PC-9 (cell line): ENCODE data around the gene PLEKHG4B. TPM values are rescaled to one million over a fixed set of nuclear protein-coding genes. Genes with fewer than 3 reads are reported as not detected.

Source experiments
- BruUV-seq: library from RNA; stranded (reverse); fragments of 400-500 nt; replicated peaks from 2 replicates; lab custom pipeline; 2021; lab: Mats Ljungman, UMichigan
- CTCF ChIA-PET: fragments of 300-600 bp; sonication (Branson Sonifier 250); formaldehyde crosslinking; loops from one replicate; lab custom pipeline; 2022; ENCODE audit warnings: antibody characterized with exemption; lab: Charles Lee
- POLR2A ChIA-PET: fragments of 300-600 bp; sonication (Branson Sonifier 250); formaldehyde crosslinking; loops from one replicate; lab custom pipeline; 2022; ENCODE audit warnings: antibody characterized with exemption; ENCODE audit not compliant: unreplicated experiment; lab: Charles Lee
- DNase-seq, 2 experiments: peaks; one replicate each; pipeline versions ENCODE4 v3.0.0 to v3.0.0-alpha.2; 2015 to 2022; ENCODE audit warnings: mixed read lengths in 1 of 2
- H2AFZ ChIP-seq: fragments of 200-600 bp; sonication (generic); 2 replicates; pipeline ENCODE4 v1.8.1; 2017; ENCODE audit warnings: antibody characterized with exemption
- H3F3A ChIP-seq: fragments of 200-600 bp; sonication (generic); 2 replicates; pipeline ENCODE4 v1.8.1; 2017; ENCODE audit warnings: antibody characterized with exemption, mild to moderate bottlenecking, low read depth; ENCODE audit not compliant: insufficient read depth
- H3K27ac ChIP-seq: fragments of 200-600 bp; sonication (generic); 2 replicates; pipeline ENCODE4 v1.6.1; 2016; ENCODE audit warnings: mixed run types
- H3K27me3 ChIP-seq: fragments of 200-600 bp; sonication (generic); 2 replicates; pipeline ENCODE4 v1.6.1; 2016; ENCODE audit warnings: low read depth, mixed run types; ENCODE audit not compliant: insufficient read depth
- H3K36me3 ChIP-seq: fragments of 200-600 bp; sonication (generic); 2 replicates; pipeline ENCODE4 v1.6.1; 2016; ENCODE audit warnings: low read depth, mixed run types
- H3K4me1 ChIP-seq: fragments of 200-600 bp; sonication (generic); replicated peaks from 2 replicates; pipeline ENCODE4 v1.6.1; 2016; ENCODE audit warnings: mixed run types; ENCODE audit not compliant: insufficient read depth
- H3K4me2 ChIP-seq: fragments of 200-600 bp; sonication (generic); 2 replicates; pipeline ENCODE4 v1.6.1; 2017; ENCODE audit warnings: mixed run types
- H3K4me3 ChIP-seq: fragments of 200-600 bp; sonication (generic); 2 replicates; pipeline ENCODE4 v1.6.1; 2016; ENCODE audit warnings: mixed run types
- H3K79me2 ChIP-seq: fragments of 200-600 bp; sonication (generic); 2 replicates; pipeline ENCODE4 v1.6.1; 2017; ENCODE audit warnings: low read depth, mixed run types
- H3K9me2 ChIP-seq: fragments of 200-600 bp; sonication (generic); 2 replicates; pipeline ENCODE4 v1.8.1; 2017; ENCODE audit warnings: mild to moderate bottlenecking; ENCODE audit not compliant: insufficient read depth
- H3K9me3 ChIP-seq: fragments of 200-600 bp; sonication (generic); 2 replicates; pipeline ENCODE4 v1.8.1; 2016; ENCODE audit warnings: low read depth; ENCODE audit not compliant: insufficient read depth
- H4K20me1 ChIP-seq: fragments of 200-600 bp; sonication (generic); 2 replicates; pipeline ENCODE4 v1.8.1; 2017; ENCODE audit not compliant: insufficient read depth
- EZH2 ChIP-seq: fragments of 200-600 bp; sonication (generic); IDR thresholded peaks from 2 replicates; pipeline ENCODE4 v1.8.0; 2017; ENCODE audit warnings: antibody characterized with exemption, low read depth
- intact Hi-C: fragments of 100-400 bp; cut with micrococcal nuclease; formaldehyde crosslinking; loops from one replicate; pipeline ENCODE4 v1.10.0; 2022; ENCODE audit not compliant: unreplicated experiment
- total RNA-seq: library from RNA; stranded (reverse); gene quantifications from 2 replicates; pipeline ENCODE4 v1.2.3, GENCODE V29; 2021
- TF ChIP-seq, protein P1 (sequence below): fragments of 200-600 bp; sonication (generic); conservative IDR thresholded peaks from 2 replicates; pipeline ENCODE4 v1.6.1; 2017; ENCODE audit warnings: mixed run types, antibody characterized with exemption, mild to moderate bottlenecking, moderate library complexity

Gene PLEKHG4B
- total RNA-seq, 1 experiment from 2014 or later = not detected

DNA sequence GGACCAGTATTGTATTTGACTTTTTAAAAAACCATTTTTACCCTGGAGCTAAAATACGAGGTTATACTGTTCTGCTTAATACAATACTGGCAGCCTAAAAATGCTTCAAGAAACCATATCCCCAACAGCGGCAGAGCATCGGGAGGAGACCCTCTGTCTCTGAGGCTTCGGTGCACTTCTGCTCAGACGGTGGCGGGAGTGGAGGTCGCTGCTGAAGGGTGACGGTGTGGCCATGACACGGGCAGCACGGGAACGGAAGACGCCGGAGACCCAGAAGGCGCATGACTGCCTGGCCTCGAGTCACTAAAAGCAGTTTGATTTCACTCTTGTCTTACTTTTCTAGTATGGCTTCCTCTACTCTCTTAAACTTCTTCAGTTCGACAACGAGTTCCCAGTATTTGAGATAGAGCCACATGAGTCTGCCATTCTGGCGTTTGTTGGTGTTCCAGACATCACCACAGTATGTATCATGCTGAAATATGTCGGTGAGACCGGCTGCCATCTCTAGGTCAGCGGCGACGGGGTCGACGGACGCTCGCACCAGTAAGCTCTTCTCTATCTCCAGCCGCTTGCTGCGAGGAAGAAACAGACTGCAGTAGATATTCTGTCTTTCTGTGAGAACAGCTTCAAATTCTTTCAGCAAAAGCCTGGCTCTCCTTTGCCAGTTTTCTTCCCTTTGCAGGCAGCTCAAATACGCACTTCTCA lies 113.2 kb downstream of the PLEKHG4B start:
- H4K20me1 ChIP-seq = peaks cover 42% of the 10 kb centered on the region

DNA sequence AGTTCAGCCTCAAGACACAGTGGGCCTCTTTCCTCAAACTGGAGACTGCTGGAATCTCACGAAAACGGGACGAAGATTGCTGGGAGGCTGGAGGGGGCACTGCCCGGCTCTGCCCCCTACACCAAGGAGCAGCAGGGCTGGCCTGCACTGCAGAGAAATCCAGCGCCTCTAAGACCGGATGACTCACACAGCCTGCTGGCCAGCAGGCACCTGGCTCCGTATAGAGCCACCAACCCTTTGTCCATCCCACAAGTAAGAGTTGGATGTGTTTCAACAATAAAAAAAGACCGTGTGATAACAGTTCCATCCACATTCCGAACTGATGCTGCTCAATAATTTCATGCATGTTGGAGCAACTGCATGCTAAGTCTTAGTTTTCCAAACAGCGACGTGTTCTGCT lies 114.4 kb downstream of the PLEKHG4B start:
- H3K79me2 ChIP-seq = peaks cover 22% of the 10 kb centered on the region
- POLR2A ChIA-PET = no interaction called here
- DNase-seq = no peak
- H3K4me3 ChIP-seq = no peak overlapping the region
- no peaks in the 10 kb centered on the region for H3F3A ChIP-seq
- CTCF ChIA-PET = no interaction called here
- no peaks in the 10 kb centered on the region for H3K9me3 ChIP-seq
- H3K27me3 ChIP-seq = no peaks in the 10 kb centered on the region
- no peaks in the 10 kb centered on the region for H3K9me2 ChIP-seq
- peaks cover 40% of the 10 kb centered on the region for H4K20me1 ChIP-seq
- no peak overlapping the region for H2AFZ ChIP-seq
- TF ChIP-seq, protein P1, sequence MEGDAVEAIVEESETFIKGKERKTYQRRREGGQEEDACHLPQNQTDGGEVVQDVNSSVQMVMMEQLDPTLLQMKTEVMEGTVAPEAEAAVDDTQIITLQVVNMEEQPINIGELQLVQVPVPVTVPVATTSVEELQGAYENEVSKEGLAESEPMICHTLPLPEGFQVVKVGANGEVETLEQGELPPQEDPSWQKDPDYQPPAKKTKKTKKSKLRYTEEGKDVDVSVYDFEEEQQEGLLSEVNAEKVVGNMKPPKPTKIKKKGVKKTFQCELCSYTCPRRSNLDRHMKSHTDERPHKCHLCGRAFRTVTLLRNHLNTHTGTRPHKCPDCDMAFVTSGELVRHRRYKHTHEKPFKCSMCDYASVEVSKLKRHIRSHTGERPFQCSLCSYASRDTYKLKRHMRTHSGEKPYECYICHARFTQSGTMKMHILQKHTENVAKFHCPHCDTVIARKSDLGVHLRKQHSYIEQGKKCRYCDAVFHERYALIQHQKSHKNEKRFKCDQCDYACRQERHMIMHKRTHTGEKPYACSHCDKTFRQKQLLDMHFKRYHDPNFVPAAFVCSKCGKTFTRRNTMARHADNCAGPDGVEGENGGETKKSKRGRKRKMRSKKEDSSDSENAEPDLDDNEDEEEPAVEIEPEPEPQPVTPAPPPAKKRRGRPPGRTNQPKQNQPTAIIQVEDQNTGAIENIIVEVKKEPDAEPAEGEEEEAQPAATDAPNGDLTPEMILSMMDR = no peak
- H3K4me2 ChIP-seq = no peak overlapping the region
- no peaks in the 10 kb centered on the region for H3K4me1 ChIP-seq
- peaks cover 6% of the 10 kb centered on the region; the same call in 1 of the 2 replicates for H3K36me3 ChIP-seq
- BruUV-seq = no TSS peak
- no peak overlapping the region for H3K27ac ChIP-seq
- intact Hi-C loops = no loop called here

More for the DNA sequence above, 113.2 kb downstream of the PLEKHG4B start:
- ChIA-PET CTCF (no interaction called here), POLR2A (no interaction called here)
- intact Hi-C loops = no loop called here
- DNase-seq = no peak
- H2AFZ ChIP-seq = no peak overlapping the region
- no peaks in the 10 kb centered on the region; the same call in 1 of the 2 replicates for H3F3A ChIP-seq
- H3K4me3 ChIP-seq = no peak overlapping the region
- H3K27ac ChIP-seq = no peak overlapping the region
- H3K4me1 ChIP-seq = no peaks in the 10 kb centered on the region
- TSS peak; percentile 11 for BruUV-seq
- no peak overlapping the region for H3K4me2 ChIP-seq
- no peaks in the 10 kb centered on the region for H3K9me2 ChIP-seq
- no peaks in the 10 kb centered on the region for H3K27me3 ChIP-seq
- peaks cover 19% of the 10 kb centered on the region for H3K79me2 ChIP-seq
- TF ChIP-seq EZH2 = no peak
- TF ChIP-seq, protein P1 = no peak
- H3K9me3 ChIP-seq = no peaks in the 10 kb centered on the region
- H3K36me3 ChIP-seq = peaks cover 6% of the 10 kb centered on the region; the same call in 1 of the 2 replicates

DNA sequence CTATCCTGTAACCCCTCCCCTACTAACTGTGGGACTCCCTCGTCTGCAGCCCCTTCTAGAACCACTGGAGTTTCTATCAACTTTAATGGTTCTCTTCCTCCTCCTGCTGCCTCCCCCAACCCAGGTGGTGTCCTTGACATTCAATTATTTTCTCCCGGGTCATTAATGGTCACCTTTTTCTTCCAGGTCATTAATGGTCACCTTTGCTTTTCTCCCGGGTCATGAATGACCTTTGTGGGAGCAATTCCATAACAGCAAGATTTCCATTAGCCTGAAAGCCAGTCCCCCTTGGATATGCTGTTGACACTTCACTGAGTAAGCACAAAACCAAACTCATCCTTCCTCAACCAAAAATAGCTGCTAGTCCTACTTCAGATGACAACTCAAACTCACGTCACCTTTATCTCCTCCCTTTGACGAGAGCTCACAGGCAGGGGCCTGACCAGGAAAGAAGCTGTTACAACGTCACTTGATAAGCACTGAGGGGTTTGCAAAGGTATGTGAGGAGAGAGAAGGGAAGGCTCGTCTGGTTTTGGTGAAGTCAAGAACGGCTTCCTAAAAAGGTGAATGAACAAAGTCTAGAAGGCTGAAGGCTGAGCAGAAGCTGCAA lies 115.1 kb downstream of the PLEKHG4B start:
- intact Hi-C loops = no loop called here
- Histone ChIP-seq H3K4me1 (no peaks in the 10 kb centered on the region), H3K4me3 (no peak overlapping the region), H3K27me3 (no peaks in the 10 kb centered on the region), H4K20me1 (peaks cover 40% of the 10 kb centered on the region), H3K4me2 (no peak overlapping the region), H3K9me2 (no peaks in the 10 kb centered on the region), H3K79me2 (peaks cover 22% of the 10 kb centered on the region), H3K9me3 (no peaks in the 10 kb centered on the region), H3F3A (no peaks in the 10 kb centered on the region), H3K27ac (no peak overlapping the region), H2AFZ (no peak overlapping the region), H3K36me3 (peaks cover 6% of the 10 kb centered on the region; the same call in 1 of the 2 replicates)
- DNase-seq = no peak
- POLR2A ChIA-PET = no interaction called here
- TF ChIP-seq EZH2 = no peak
- TF ChIP-seq, protein P1 = no peak
- CTCF ChIA-PET = no interaction called here
- BruUV-seq = no TSS peak
